Measurements from ENCODE around the gene ZNF530. TPM values are rescaled to one million over a fixed set of nuclear protein-coding genes. Genes with fewer than 3 reads are reported as not detected.
A peak's percentile ranks its signal among the peaks of the same experiment; 100 is the strongest.

Gene ZNF530
- total RNA-seq, 1 donor from 2014 or later, result 4.9 TPM

DNA sequence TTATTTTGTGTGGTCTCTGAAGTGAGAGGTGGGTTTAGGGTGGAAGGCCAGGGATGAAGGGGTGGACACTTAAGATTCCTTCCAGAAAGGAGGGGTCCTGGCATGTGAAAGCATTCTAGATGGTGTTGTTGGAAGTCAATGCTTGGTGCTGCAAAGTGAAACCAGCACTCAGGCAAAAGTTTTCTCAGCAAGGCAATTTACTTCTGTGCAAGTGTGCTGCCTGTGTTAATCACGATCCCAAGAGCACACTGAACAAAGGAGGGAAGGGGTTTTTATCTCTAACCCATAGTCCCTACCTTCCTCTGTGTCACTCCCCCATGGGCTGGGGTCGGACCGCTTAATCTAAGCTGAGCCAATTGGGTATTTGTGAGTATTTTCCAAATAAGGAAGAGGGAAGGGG lies 15.7 kb downstream of the ZNF530 start:
- no peaks in the 10 kb centered on the region for H3K27me3 Mint-ChIP-seq
- no peak for TF ChIP-seq CTCF (IDR thresholded peaks at IDR 0.05; ENCODE audit: unreplicated experiment)
- peak overlapping the region; percentile 95 for H3K4me3 Mint-ChIP-seq (ENCODE audit: low read depth)
- peak overlapping the region; percentile 98 for H3K27ac Mint-ChIP-seq
- H3K9me3 Mint-ChIP-seq (ENCODE audit: low read depth), result peaks cover 51% of the 10 kb centered on the region
- peaks cover 63% of the 10 kb centered on the region for H3K36me3 Mint-ChIP-seq (ENCODE audit: insufficient read depth)
- DNase-seq (ENCODE audit: low spot score, unreplicated experiment), result no peak
- H3K4me1 Mint-ChIP-seq (ENCODE audit: low read depth), result peaks cover 7% of the 10 kb centered on the region

DNA sequence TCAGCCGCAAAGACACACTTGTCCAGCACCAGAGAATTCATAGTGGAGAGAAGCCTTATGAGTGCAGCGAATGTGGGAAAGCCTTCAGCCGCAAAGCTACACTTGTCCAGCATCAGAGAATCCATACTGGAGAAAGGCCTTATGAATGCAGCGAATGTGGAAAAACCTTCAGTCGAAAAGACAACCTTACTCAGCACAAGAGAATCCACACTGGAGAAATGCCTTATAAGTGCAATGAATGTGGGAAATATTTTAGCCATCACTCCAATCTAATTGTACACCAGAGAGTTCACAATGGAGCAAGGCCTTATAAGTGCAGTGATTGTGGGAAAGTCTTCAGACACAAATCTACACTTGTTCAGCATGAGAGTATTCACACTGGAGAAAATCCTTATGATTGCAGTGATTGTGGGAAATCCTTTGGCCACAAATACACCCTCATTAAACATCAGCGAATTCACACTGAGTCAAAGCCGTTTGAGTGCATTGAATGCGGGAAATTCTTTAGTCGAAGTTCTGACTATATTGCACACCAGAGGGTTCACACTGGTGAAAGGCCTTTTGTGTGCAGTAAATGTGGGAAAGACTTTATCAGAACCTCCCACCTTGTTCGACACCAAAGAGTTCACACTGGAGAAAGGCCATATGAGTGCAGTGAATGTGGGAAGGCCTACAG lies 21.1 kb downstream of the ZNF530 start:
- peaks cover 70% of the 10 kb centered on the region for H3K9me3 Mint-ChIP-seq (ENCODE audit: low read depth)
- DNase-seq (ENCODE audit: low spot score, unreplicated experiment), result no peak
- no peak overlapping the region for H3K4me3 Mint-ChIP-seq (ENCODE audit: low read depth)
- H3K27ac Mint-ChIP-seq, result peak overlapping the region; percentile 88
- TF ChIP-seq CTCF (IDR thresholded peaks at IDR 0.05; ENCODE audit: unreplicated experiment), result no peak
- peaks cover 96% of the 10 kb centered on the region for H3K36me3 Mint-ChIP-seq (ENCODE audit: insufficient read depth)
- H3K27me3 Mint-ChIP-seq, result no peaks in the 10 kb centered on the region
- no peaks in the 10 kb centered on the region for H3K4me1 Mint-ChIP-seq (ENCODE audit: low read depth)

DNA sequence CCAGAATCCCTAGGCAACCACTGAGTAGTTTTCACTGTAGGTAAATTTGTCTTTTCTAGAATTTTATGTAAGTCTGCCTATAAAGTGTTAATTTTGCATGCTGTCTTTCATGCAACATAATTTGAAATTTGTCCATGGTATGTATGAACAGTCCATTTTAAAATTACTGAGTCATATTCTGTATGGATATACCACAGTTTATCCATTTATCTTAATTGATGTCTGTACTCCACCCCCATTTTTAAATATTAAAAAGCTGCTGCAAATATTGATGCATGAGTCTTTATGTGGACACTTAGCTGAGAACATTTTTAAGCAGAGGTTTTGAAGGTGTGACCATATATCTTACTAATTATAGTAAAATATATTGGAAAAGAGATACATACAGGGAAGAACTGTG lies 23.4 kb downstream of the ZNF530 start:
- H3K36me3 Mint-ChIP-seq (ENCODE audit: insufficient read depth), result peaks cover 82% of the 10 kb centered on the region
- H3K27ac Mint-ChIP-seq, result peak overlapping the region; percentile 33
- H3K4me3 Mint-ChIP-seq (ENCODE audit: low read depth), result no peak overlapping the region
- no peaks in the 10 kb centered on the region for H3K4me1 Mint-ChIP-seq (ENCODE audit: low read depth)
- H3K27me3 Mint-ChIP-seq, result no peaks in the 10 kb centered on the region
- no peak for DNase-seq (ENCODE audit: low spot score, unreplicated experiment)
- no peak for TF ChIP-seq CTCF (IDR thresholded peaks at IDR 0.05; ENCODE audit: unreplicated experiment)
- peaks cover 59% of the 10 kb centered on the region for H3K9me3 Mint-ChIP-seq (ENCODE audit: low read depth)

GRCh38 chr19:57632987-57633831 lies 33.5 kb downstream of the ZNF530 start, which contains the start of gene ZNF211:
Gene ZNF211, plus strand, starts transcription at chr19:57633168. Its CDS starts 179 bp downstream, at chr19:57633347.
- Mint-ChIP-seq H3K4me1 (ENCODE audit: low read depth) (peaks cover 15% of the 10 kb centered on the region), H3K4me3 (ENCODE audit: low read depth) (peak within 1 kb of the TSS; percentile 95), H3K36me3 (ENCODE audit: insufficient read depth) (peaks cover 57% of the 10 kb centered on the region), H3K27me3 (no peaks in the 10 kb centered on the region), H3K9me3 (ENCODE audit: low read depth) (peaks cover 34% of the 10 kb centered on the region), H3K27ac (peak within 1 kb of the TSS; percentile 94)
- DNase-seq (ENCODE audit: low spot score, unreplicated experiment), result peak; percentile 82
- no peak for TF ChIP-seq CTCF (IDR thresholded peaks at IDR 0.05; ENCODE audit: unreplicated experiment)

GRCh38 chr19:57633832-57634131 lies 34.1 kb downstream of the ZNF530 start:
- no peak for DNase-seq (ENCODE audit: low spot score, unreplicated experiment)
- Mint-ChIP-seq H3K9me3 (ENCODE audit: low read depth) (peaks cover 34% of the 10 kb centered on the region), H3K27me3 (no peaks in the 10 kb centered on the region), H3K4me3 (ENCODE audit: low read depth) (peak overlapping the region; percentile 95), H3K27ac (peak overlapping the region; percentile 94), H3K4me1 (ENCODE audit: low read depth) (peaks cover 15% of the 10 kb centered on the region), H3K36me3 (ENCODE audit: insufficient read depth) (peaks cover 59% of the 10 kb centered on the region)
- TF ChIP-seq CTCF (IDR thresholded peaks at IDR 0.05; ENCODE audit: unreplicated experiment), result no peak

Data from progenitor cell of endocrine pancreas (in vitro differentiated cells).